K562 (cell line): ENCODE measurements around the gene USP5. TPM values are rescaled to one million over a fixed set of nuclear protein-coding genes. Genes with fewer than 3 reads are reported as not detected.

Source experiments
- BCLAF1 ChIP-seq, 2 experiments: fragments of 450-650 bp in 1 of 2; IDR thresholded peaks; 2 replicates each; pipeline ENCODE4 v1.6.1; 2011 to 2017; ENCODE audit warnings: low read depth in 2 of 2, antibody characterized with exemption in 1 of 2, borderline replicate concordance in 1 of 2, low read length in 1 of 2, mild to moderate bottlenecking in 1 of 2, mixed read lengths in 1 of 2; ENCODE audit not compliant: control insufficient read depth in 1 of 2
- CTCFL ChIP-seq: IDR thresholded peaks from 2 replicates; pipeline ENCODE4 v1.6.1; 2011; ENCODE audit warnings: borderline replicate concordance, low read depth, mild to moderate bottlenecking, moderate library complexity, low read length; ENCODE audit not compliant: insufficient read depth, poor library complexity, severe bottlenecking
- HNRNPLL ChIP-seq: fragments of 200-400 bp; formaldehyde crosslinking; IDR thresholded peaks from 2 replicates; pipeline ENCODE4 v1.6.1; 2017; ENCODE audit warnings: low read length, low read depth, mild to moderate bottlenecking; ENCODE audit not compliant: poor library complexity, severe bottlenecking
- NFIC ChIP-seq: fragments of 450-650 bp; IDR thresholded peaks from 2 replicates; pipeline ENCODE4 v1.6.1; 2017; ENCODE audit warnings: mild to moderate bottlenecking, inconsistent platforms
- NKRF ChIP-seq: fragments of 450-650 bp; IDR thresholded peaks from 2 replicates; pipeline ENCODE4 v1.6.1; 2016; ENCODE audit warnings: borderline replicate concordance
- NONO ChIP-seq, 2 experiments: fragments of 200-400 bp in 1 of 2; fragments of 450-650 bp in 1 of 2; formaldehyde crosslinking in 1 of 2; IDR thresholded peaks; 2 replicates each; pipeline ENCODE4 v1.6.1; 2017; ENCODE audit warnings: low read depth in 2 of 2, mild to moderate bottlenecking in 2 of 2, moderate library complexity in 2 of 2, low read length in 1 of 2
- SIN3A ChIP-seq, 2 experiments: fragments of 150-350 bp in 1 of 2; IDR thresholded peaks; 2 replicates each; pipeline ENCODE4 v1.6.1; 2011 to 2016; ENCODE audit warnings: borderline replicate concordance in 2 of 2, low read depth in 2 of 2, low read length in 2 of 2, mild to moderate bottlenecking in 2 of 2, moderate library complexity in 2 of 2; ENCODE audit not compliant: control insufficient read depth in 1 of 2
- TEAD1 ChIP-seq, 2 experiments: fragments of 450-650 bp in 1 of 2; sonication (generic) in 1 of 2; formaldehyde crosslinking; IDR thresholded peaks; 2 replicates each; pipeline versions ENCODE4 v1.4.0 to v1.8.0; 2020 to 2022; ENCODE audit warnings: mild to moderate bottlenecking in 2 of 2, missing genetic modification reagents in 1 of 2
- U2AF1 ChIP-seq: fragments of 200-400 bp; formaldehyde crosslinking; optimal IDR thresholded peaks from 2 replicates; pipeline ENCODE3; 2017; ENCODE audit warnings: mild to moderate bottlenecking, low read depth, low read length, moderate library complexity
- ZBTB5 ChIP-seq: fragments of 450-650 bp; IDR thresholded peaks from 2 replicates; pipeline ENCODE4 v1.6.1; 2017; ENCODE audit warnings: antibody characterized with exemption
- ZC3H11A ChIP-seq: IDR thresholded peaks from 2 replicates; pipeline ENCODE4 v1.6.1; 2012; ENCODE audit warnings: low read depth, low read length, improper control_type of control experiment
- ZNF140 ChIP-seq: fragments of 250-450 bp; sonication (Bioruptor Pico); IDR thresholded peaks from 2 replicates; pipeline ENCODE4 v1.8.0; 2021; ENCODE audit warnings: moderate library complexity, mild to moderate bottlenecking, inconsistent platforms
- polyA plus RNA-seq, 8 experiments: library from polyadenylated mRNA; depleted of rRNA in 4 of 8; stranded (reverse) in 5 of 8; unstranded in 3 of 8; fragments of >200 nt; fragmentation: Nextera tagmentation in 2 of 8; fragmentation: Illumina TruSeq in 1 of 8; extraction: Ambion mirVana in 2 of 8; extraction: Trizol in 1 of 8; gene quantifications; 2 replicates each; pipeline versions ENCODE4 v1.2.1 to v1.2.3, GENCODE V29; 2011 to 2014; ENCODE audit warnings: inconsistent platforms in 1 of 8, missing spikeins in 1 of 8
- total RNA-seq, 7 experiments: library from RNA; depleted of rRNA in 6 of 7; stranded (reverse); fragments of >200 nt in 6 of 7; fragmentation: Illumina TruSeq in 2 of 7; extraction: Trizol in 2 of 7; gene quantifications; 2 replicates each; pipeline versions ENCODE4 v1.2.1 to v1.2.3, GENCODE V29; 2011 to 2021; ENCODE audit warnings: low replicate concordance in 1 of 7

USP5 gene
- total and polyA plus RNA-seq, 9 of the 15 experiments (the other 6 are each of a cell fraction or from before 2014, with no cell fraction given) = 1.4 to 107 (median 48.6) TPM

- TF ChIP-seq CTCFL (peak; percentile 34), NKRF (peak; percentile 73), NONO (IDR thresholded peaks at IDR 0.05; ENCODE audit: low read depth in 2 of 2, low read length in 1 of 2) (peak in 1 of 2 experiments; percentile 36; a peak in 1 of 4 replicates), BCLAF1 (IDR thresholded peaks at IDR 0.05; ENCODE audit: borderline replicate concordance in 1 of 2, control insufficient read depth in 1 of 2, low read depth in 2 of 2, low read length in 1 of 2) (no peak), HNRNPLL (no peak), ZNF140 (no peak), ZC3H11A (no peak), SIN3A (IDR thresholded peaks at IDR 0.05; ENCODE audit: borderline replicate concordance in 2 of 2, control insufficient read depth in 1 of 2, low read depth in 2 of 2, low read length in 2 of 2) (peak; percentile 85 to 87; a peak in 3 of 4 replicates), TEAD1 (CRISPR knock-in tag; IDR thresholded peaks at IDR 0.05) (0 out of 4 replicates have a peak, but pooled peaks of 1 of the 2 experiments have one; percentile 2), NFIC (0 out of 2 replicates have a peak, but pooled peaks have one; percentile 9), ZBTB5 (no peak), U2AF1 (no peak)
These were observed 20.4 kb downstream of the USP5 start (continued) for GRCh38 chr12:6872073-6873048.
